HL-60 (cell line): ENCODE results near the gene LAMC1.

Source experiments
- DNase-seq, 2 experiments: peaks; one replicate each; pipeline ENCODE4 v3.0.0-alpha.2; 2010 to 2020; ENCODE audit warnings: low read depth in 1 of 2, low spot score in 1 of 2
- H3K27ac ChIP-seq: fragments of 250-450 bp; sonication (Bioruptor Pico); replicated peaks from 2 replicates; pipeline ENCODE4 v1.5.1; 2020; ENCODE audit warnings: mild to moderate bottlenecking, moderate library complexity
- H3K27me3 ChIP-seq: fragments of 250-450 bp; sonication (Bioruptor Pico); 2 replicates; pipeline ENCODE4 v1.5.1; 2021; ENCODE audit warnings: mild to moderate bottlenecking, moderate library complexity; ENCODE audit not compliant: insufficient read depth, poor library complexity, severe bottlenecking
- H3K4me3 ChIP-seq: replicated peaks from 2 replicates; pipeline ENCODE4 v1.5.1; 2011; ENCODE audit warnings: mild to moderate bottlenecking, control low read depth, low read length; ENCODE audit not compliant: insufficient read depth
- GABPA ChIP-seq: IDR thresholded peaks from 2 replicates; pipeline ENCODE4 v1.6.1; 2012; ENCODE audit warnings: low read depth
- POLR2AphosphoS5 ChIP-seq: IDR thresholded peaks from 2 replicates; pipeline ENCODE4 v1.6.1; 2012; ENCODE audit warnings: low read depth
- SPI1 ChIP-seq: IDR thresholded peaks from 2 replicates; pipeline ENCODE4 v1.6.1; 2012; ENCODE audit warnings: low read depth, mild to moderate bottlenecking, borderline replicate concordance
- TF ChIP-seq, protein P1 (sequence below): IDR thresholded peaks from 2 replicates; pipeline ENCODE4 v1.6.1; 2012; ENCODE audit warnings: low read depth; ENCODE audit not compliant: insufficient replicate concordance
- TF ChIP-seq, protein P2 (sequence below): IDR thresholded peaks from one replicate; pipeline ENCODE4 v1.5.1; 2011; ENCODE audit warnings: low read length, control low read depth, inconsistent platforms; ENCODE audit not compliant: insufficient read depth

LAMC1 gene

DNA sequence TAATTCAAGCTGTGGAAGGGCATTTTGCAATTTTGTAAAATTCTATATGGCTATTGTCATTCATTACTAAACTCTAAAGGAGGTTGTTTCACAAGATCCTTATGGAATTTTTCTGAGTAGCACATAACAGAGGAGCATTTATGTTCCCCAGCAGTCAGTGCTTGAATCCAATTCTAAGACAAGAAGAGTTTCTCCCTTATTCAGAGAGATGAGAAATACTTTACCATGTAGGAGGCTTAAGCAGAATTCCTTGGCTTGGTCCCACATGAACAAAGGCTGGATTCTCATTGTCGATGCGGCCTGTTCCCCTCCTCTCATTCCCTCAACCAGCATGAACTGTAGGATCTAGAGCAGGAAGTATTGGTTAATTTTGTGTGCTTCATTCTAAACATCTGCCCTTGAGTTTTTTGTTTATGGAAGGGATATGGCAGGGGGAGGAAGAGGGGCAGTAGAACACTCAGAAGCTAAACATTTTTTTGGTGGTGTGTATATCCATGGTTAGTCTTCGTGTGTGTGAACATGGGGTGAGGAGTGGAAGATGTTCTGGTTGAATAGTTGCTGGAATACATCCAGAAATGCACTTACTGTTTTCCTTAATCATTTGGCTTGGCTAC lies 74.3 kb downstream of the LAMC1 start:
- Histone ChIP-seq H3K27ac (no peak overlapping the region), H3K27me3 (peaks cover 3% of the 10 kb centered on the region), H3K4me3 (no peak overlapping the region)
- DNase-seq: no peak
- TF ChIP-seq POLR2AphosphoS5 (no peak), SPI1 (no peak), GABPA (no peak)
- TF ChIP-seq, protein P1, sequence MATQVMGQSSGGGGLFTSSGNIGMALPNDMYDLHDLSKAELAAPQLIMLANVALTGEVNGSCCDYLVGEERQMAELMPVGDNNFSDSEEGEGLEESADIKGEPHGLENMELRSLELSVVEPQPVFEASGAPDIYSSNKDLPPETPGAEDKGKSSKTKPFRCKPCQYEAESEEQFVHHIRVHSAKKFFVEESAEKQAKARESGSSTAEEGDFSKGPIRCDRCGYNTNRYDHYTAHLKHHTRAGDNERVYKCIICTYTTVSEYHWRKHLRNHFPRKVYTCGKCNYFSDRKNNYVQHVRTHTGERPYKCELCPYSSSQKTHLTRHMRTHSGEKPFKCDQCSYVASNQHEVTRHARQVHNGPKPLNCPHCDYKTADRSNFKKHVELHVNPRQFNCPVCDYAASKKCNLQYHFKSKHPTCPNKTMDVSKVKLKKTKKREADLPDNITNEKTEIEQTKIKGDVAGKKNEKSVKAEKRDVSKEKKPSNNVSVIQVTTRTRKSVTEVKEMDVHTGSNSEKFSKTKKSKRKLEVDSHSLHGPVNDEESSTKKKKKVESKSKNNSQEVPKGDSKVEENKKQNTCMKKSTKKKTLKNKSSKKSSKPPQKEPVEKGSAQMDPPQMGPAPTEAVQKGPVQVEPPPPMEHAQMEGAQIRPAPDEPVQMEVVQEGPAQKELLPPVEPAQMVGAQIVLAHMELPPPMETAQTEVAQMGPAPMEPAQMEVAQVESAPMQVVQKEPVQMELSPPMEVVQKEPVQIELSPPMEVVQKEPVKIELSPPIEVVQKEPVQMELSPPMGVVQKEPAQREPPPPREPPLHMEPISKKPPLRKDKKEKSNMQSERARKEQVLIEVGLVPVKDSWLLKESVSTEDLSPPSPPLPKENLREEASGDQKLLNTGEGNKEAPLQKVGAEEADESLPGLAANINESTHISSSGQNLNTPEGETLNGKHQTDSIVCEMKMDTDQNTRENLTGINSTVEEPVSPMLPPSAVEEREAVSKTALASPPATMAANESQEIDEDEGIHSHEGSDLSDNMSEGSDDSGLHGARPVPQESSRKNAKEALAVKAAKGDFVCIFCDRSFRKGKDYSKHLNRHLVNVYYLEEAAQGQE: no peak
- TF ChIP-seq, protein P2, sequence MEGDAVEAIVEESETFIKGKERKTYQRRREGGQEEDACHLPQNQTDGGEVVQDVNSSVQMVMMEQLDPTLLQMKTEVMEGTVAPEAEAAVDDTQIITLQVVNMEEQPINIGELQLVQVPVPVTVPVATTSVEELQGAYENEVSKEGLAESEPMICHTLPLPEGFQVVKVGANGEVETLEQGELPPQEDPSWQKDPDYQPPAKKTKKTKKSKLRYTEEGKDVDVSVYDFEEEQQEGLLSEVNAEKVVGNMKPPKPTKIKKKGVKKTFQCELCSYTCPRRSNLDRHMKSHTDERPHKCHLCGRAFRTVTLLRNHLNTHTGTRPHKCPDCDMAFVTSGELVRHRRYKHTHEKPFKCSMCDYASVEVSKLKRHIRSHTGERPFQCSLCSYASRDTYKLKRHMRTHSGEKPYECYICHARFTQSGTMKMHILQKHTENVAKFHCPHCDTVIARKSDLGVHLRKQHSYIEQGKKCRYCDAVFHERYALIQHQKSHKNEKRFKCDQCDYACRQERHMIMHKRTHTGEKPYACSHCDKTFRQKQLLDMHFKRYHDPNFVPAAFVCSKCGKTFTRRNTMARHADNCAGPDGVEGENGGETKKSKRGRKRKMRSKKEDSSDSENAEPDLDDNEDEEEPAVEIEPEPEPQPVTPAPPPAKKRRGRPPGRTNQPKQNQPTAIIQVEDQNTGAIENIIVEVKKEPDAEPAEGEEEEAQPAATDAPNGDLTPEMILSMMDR: no peak

DNA sequence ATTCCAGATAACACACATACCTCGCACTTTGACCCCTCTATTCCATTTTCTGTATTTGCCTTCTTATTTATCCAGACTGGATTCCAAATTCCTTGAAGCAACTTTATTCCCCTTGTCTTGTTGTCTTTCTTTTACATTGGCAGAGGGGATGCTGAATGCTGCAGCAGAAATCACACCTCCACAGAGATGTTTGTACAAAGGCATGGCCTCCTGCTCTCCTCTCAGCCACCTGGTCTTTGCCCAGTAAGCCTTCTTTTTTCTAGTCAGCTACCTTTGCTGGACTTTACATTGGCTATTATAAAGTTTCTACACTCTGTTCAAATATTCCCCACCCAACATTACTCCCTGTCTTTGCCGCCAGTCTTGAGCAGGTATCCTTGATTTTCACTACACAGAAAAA lies 75.1 kb downstream of the LAMC1 start:
- Histone ChIP-seq H3K27me3 (peaks cover 3% of the 10 kb centered on the region), H3K27ac (no peak overlapping the region), H3K4me3 (no peak overlapping the region)
- TF ChIP-seq, protein P1: no peak
- no peak for TF ChIP-seq GABPA
- TF ChIP-seq SPI1: no peak
- TF ChIP-seq POLR2AphosphoS5: no peak
- TF ChIP-seq, protein P2: no peak
- no peak for DNase-seq

- no peak overlapping the region for H3K27ac ChIP-seq
- TF ChIP-seq SPI1: no peak
- TF ChIP-seq, protein P2: no peak
- TF ChIP-seq GABPA: no peak
- TF ChIP-seq, protein P1: no peak
- TF ChIP-seq POLR2AphosphoS5: no peak
Observed at GRCh38 chr1:183100361-183100974, 77.2 kb downstream of the LAMC1 start.

More at GRCh38 chr1:183100361-183100974, 77.2 kb downstream of the LAMC1 start:
- H3K27me3 ChIP-seq: peaks cover 2% of the 10 kb centered on the region
- H3K4me3 ChIP-seq: no peak overlapping the region
- no peak for DNase-seq
